ENCODE results near the gene PDP2. TPM values are rescaled to one million over a fixed set of nuclear protein-coding genes. Genes with fewer than 3 reads are reported as not detected.
A peak's percentile ranks its signal among the peaks of the same experiment; 100 is the strongest.

The PDP2 gene
- total RNA-seq, result 11.5 TPM

- peak; percentile 97 for DNase-seq (ENCODE audit: low spot score)
Measured at GRCh38 chr16:66880288-66881013, at the start of gene PDP2. Gene PDP2 (plus strand): TSS chr16:66880515. CDS start chr16:66884285, 3,770 bp downstream.

- no peak for DNase-seq (ENCODE audit: low spot score)
Measured at GRCh38 chr16:66832190-66832589, 48.1 kb upstream of the PDP2 start.

GRCh38 chr16:66832661-66833305 lies 47.5 kb upstream of the PDP2 start:
- no peak for DNase-seq (ENCODE audit: low spot score)

- DNase-seq (ENCODE audit: low spot score), result no peak
Measured at GRCh38 chr16:66834746-66835145, 45.6 kb upstream of the PDP2 start.

GRCh38 chr16:66840883-66841282 lies 39.4 kb upstream of the PDP2 start:
- DNase-seq (ENCODE audit: low spot score), result peak; percentile 20

GRCh38 chr16:66841366-66841765 lies 38.9 kb upstream of the PDP2 start:
- DNase-seq (ENCODE audit: low spot score), result no peak

- DNase-seq (ENCODE audit: low spot score), result peak; percentile 17
Measured at GRCh38 chr16:66842765-66843164, 37.5 kb upstream of the PDP2 start.

GRCh38 chr16:66843191-66843590 lies 37.1 kb upstream of the PDP2 start:
- no peak for DNase-seq (ENCODE audit: low spot score)

GRCh38 chr16:66844009-66844341 lies 36.3 kb upstream of the PDP2 start:
- DNase-seq (ENCODE audit: low spot score), result no peak

GRCh38 chr16:66844342-66845079 lies 35.8 kb upstream of the PDP2 start, which contains the start of gene CA7:
Gene CA7 (plus strand): TSS chr16:66844414. CDS start chr16:66844488, 74 bp downstream.
- DNase-seq (ENCODE audit: low spot score), result no peak

GRCh38 chr16:66845080-66845410 lies 35.3 kb upstream of the PDP2 start:
- DNase-seq (ENCODE audit: low spot score), result no peak

GRCh38 chr16:66845791-66846221 lies 34.5 kb upstream of the PDP2 start:
- no peak for DNase-seq (ENCODE audit: low spot score)

GRCh38 chr16:66846266-66846665 lies 34.0 kb upstream of the PDP2 start:
- DNase-seq (ENCODE audit: low spot score), result no peak

- no peak for DNase-seq (ENCODE audit: low spot score)
Measured at GRCh38 chr16:66846831-66847230, 33.5 kb upstream of the PDP2 start.

GRCh38 chr16:66847533-66848067 lies 32.7 kb upstream of the PDP2 start:
- no peak for DNase-seq (ENCODE audit: low spot score)

GRCh38 chr16:66848172-66848571 lies 32.1 kb upstream of the PDP2 start:
- DNase-seq (ENCODE audit: low spot score), result no peak

GRCh38 chr16:66849021-66849420 lies 31.3 kb upstream of the PDP2 start:
- DNase-seq (ENCODE audit: low spot score), result no peak

- no peak for DNase-seq (ENCODE audit: low spot score)
Measured at GRCh38 chr16:66849549-66849948, 30.8 kb upstream of the PDP2 start.

- no peak for DNase-seq (ENCODE audit: low spot score)
Measured at GRCh38 chr16:66850115-66850815, 30.1 kb upstream of the PDP2 start.

- DNase-seq (ENCODE audit: low spot score), result no peak
Measured at GRCh38 chr16:66851166-66851964, 28.9 kb upstream of the PDP2 start.

All from ureter (tissue), 1 donor.